ENCODE measurements around the gene COX7A1.
A peak's percentile ranks its signal among the peaks of the same experiment; 100 is the strongest.

DNA sequence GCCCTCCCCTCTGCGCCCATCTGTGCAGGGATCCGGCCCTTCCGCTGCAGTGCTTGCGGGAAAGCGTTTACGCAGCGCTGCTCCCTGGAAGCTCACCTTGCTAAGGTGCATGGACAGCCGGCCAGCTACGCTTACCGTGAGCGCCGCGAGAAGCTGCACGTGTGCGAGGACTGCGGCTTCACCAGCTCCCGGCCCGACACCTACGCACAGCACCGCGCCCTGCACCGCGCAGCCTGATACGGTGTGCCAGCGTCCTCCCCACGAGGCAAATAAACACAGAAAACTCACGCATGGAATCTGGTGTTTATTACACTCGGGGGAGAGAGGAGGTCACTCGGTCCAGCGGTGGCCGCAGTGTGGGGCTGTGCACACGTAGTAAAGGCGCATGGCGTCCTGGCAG is 38.8 kb downstream of the COX7A1 start:
- TF ChIP-seq, protein P1, sequence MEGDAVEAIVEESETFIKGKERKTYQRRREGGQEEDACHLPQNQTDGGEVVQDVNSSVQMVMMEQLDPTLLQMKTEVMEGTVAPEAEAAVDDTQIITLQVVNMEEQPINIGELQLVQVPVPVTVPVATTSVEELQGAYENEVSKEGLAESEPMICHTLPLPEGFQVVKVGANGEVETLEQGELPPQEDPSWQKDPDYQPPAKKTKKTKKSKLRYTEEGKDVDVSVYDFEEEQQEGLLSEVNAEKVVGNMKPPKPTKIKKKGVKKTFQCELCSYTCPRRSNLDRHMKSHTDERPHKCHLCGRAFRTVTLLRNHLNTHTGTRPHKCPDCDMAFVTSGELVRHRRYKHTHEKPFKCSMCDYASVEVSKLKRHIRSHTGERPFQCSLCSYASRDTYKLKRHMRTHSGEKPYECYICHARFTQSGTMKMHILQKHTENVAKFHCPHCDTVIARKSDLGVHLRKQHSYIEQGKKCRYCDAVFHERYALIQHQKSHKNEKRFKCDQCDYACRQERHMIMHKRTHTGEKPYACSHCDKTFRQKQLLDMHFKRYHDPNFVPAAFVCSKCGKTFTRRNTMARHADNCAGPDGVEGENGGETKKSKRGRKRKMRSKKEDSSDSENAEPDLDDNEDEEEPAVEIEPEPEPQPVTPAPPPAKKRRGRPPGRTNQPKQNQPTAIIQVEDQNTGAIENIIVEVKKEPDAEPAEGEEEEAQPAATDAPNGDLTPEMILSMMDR (IDR thresholded peaks at IDR 0.05; ENCODE audit: low read depth, low read length, poor library complexity, severe bottlenecking): peak; percentile 1
- TF ChIP-seq EZH2phosphoT487 (IDR thresholded peaks at IDR 0.05; ENCODE audit: borderline replicate concordance, low read length): no peak
